HG02642 (cell line): ENCODE data around the gene EFTUD2.
A peak's percentile ranks its signal among the peaks of the same experiment; 100 is the strongest.

Source experiments
- ATAC-seq: cut with Tn5 transposase; IDR thresholded peaks from one replicate; pipeline ENCODE4 v1.9.1; 2021; ENCODE audit warnings: mild to moderate bottlenecking; ENCODE audit not compliant: unreplicated experiment, poor library complexity

Gene EFTUD2

DNA sequence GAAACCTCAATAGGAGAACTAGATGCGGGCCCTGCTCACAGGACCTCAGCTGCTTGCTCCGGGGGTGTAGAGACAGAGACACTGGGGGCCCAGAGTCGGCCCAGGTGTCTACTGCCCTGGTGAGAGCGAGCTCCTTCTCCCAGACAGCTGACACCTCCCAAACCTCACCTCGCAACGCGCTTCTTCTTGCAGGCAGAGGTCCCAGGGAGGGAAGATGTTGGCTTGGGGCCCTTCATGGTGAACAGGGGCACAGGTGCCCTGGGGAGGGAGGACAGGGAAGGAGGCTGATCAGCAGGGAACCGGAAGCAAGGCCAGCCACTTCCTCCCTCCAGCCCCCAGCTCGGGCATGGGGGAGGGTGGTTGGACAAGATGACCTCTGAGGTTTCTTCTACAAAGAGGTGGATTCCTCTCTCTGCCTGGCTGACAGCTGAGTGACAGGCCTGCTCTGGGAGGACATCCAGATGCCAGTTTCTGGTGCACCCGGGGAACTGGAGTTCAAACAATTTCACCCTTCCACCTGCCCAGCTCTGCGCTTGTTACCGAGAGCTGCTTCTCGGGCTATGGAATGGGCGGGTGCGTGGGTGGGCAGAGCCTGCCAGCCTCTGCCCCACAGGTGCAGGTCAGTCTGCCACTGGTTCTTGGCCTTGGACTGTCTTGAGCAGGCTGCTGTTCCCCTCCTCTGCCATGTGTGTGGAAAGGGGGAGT, 27.7 kb upstream of the EFTUD2 start:
- no peak for ATAC-seq

DNA sequence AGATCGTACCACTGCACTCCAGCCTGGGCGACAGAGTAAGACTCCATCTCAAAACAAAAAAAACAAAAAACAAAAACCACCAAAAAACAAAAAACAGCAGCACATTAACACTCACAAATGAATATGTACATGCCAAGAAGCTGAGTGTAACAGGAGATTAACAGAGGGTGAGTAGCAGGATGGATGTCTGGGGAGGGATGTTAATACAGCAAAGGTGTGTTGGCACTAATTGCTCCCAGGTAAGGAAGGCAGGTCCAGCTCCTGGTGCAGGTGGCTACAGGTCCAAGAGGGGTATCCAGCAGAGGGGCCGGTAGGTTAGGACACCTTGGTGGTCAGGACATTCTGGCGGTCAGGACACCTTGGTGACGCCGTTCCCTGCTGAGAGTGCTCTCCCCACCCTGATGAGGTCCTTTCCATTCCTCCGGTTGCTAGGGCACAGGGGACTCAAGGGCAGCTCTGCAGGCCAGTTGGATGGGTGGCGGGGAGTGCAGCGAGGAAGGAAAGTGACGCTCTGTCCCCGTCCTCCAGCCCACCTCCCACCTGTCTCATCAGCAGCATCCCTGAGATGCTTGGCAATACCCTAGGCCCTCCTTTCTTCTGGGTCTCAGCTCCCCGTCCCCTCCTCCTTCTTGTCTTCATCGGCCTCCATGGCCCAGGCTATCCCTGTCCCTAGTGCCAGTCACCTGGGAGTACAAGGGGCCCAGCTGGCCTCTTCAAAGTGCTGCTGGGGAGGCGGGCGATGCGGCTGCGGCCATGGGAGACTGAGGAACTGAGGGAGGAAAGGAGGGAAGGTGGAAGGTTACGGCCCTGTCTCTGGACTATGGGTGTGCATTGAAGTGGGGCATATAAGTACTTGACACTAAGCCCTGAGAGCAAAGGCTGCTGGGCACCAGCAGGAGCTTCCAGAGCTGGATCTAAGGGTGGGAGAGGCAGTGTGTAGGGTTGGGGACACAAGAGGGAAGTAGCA, 26.8 kb upstream of the EFTUD2 start:
- no peak for ATAC-seq

DNA sequence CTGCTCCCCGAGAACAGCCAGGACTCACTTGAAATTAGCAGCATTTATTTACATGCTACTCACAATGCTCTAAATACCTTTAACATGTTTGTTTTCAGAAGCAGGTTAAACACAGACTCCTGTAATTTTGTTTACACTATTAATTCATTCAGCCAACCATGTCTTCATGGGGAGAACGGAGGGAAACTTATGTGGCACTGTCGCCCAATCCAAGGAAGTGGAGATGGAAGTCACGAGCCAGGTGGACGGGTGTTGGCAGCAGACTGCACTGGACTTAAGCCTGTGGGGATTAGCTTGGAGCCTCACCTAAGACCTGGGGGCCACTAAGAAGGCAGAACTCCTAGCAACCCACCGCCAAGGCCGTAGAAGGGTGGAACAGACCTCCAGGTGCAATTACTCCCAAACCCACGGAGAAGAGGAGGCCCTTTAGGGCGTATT, 24.9 kb upstream of the EFTUD2 start:
- ATAC-seq, result no peak

DNA sequence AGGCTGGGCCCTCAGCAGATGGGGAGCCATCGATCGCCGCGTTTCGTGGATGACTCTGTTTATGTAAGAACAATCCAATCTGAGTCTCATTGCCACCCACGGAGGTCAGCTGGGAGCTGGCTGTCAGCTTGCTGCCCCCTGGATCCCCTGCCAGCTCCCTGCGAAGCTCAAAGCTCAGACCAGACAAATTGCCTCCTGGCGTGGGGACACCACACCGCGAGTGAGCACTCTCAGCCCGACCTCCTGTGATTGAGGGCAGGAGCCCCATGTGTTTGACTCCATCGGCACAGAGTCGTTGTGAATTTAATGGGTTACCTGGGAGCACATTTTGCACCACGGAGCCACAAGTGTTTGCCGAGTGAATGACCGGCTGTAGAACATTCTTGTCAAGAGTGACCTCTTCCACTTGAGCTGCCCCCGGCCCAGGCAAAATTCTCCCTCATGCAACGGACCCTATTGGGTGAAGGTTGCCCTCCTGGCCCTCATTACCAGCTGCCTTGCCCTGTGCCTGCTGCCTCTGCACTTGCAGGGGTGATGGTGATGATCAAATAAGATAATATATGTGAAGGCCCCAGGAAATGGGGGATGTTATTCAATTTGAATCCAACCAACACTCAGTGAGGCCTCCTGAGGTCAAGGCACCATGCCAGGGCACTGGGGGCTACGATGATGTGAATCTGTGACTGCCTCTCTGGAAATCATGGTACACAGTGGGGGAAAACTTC, 23.7 kb upstream of the EFTUD2 start:
- no peak for ATAC-seq

DNA sequence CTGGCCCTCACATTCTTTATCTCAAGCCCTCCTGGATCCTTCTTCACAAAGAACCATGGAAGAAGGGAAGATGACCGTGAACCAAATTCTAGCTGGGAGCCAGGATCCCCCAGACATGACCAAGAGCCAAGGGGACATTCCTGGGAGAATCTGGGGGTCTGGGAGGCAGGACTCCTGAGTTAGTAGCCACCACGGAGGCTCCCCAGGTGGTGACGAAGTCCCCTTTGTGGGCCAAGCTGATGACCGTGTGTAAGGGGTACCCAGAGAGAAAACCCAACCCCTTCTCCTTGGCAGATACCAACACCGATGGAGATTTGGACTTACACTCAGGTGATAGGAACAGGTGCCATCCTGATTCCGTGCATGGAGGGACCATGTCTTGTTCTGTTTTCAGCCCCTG, 22.9 kb upstream of the EFTUD2 start:
- no peak for ATAC-seq

DNA sequence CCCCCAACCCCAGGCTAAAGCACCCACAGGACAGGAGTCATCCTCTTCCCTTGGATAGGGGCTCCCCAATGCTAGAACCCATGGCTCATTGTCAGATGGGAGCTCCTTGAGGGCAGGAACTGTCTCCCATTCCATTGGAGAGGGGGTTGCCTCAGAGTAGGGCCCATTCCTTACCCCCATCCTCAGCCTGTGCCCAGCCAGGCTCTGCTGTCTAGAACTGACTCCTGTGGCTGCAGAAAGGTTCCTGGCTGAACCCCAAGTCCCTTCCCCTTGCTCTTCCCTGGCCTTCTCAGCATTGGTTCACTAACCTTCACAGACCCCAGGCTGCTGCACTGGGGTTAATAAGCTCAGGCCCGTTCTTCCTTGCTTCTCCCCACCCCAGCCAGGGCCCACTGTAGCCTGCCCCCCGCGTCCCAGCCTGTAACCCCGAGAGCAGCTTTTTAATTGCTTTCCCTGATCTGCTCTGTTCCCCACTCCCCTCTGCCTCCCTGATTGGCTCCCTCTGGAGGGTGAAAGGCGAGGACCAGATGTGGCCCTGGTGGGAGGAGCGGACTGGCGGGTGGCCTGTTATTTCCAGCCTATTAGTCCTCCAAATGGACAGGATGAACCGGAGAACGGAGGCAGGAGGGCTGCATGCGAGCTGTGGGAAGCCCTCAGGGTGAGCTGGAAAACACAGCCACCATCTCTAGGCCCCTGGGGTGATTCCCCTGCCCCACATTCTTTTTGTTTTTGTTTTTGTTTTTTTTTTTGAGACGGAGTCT, 22.1 kb upstream of the EFTUD2 start:
- ATAC-seq, result no peak

DNA sequence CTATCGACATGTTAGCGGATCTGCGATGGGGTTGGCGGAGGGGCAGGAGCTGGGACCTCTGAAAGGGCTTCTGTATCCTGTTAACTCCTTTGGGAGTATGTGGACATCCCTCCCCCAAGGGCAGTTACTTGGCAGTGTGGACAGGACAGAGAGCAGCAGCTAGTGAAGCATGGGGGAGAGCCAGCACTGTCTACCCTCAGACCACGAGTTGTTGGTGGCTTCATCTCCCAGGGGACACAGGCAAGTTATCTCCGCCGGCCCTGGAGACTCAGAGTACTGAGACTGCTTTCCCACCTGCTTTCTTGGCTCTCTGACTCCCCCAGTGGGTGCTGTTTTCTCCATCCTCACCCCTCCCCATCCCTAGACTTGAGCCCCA, 21.3 kb upstream of the EFTUD2 start:
- ATAC-seq, result peak; percentile 3

DNA sequence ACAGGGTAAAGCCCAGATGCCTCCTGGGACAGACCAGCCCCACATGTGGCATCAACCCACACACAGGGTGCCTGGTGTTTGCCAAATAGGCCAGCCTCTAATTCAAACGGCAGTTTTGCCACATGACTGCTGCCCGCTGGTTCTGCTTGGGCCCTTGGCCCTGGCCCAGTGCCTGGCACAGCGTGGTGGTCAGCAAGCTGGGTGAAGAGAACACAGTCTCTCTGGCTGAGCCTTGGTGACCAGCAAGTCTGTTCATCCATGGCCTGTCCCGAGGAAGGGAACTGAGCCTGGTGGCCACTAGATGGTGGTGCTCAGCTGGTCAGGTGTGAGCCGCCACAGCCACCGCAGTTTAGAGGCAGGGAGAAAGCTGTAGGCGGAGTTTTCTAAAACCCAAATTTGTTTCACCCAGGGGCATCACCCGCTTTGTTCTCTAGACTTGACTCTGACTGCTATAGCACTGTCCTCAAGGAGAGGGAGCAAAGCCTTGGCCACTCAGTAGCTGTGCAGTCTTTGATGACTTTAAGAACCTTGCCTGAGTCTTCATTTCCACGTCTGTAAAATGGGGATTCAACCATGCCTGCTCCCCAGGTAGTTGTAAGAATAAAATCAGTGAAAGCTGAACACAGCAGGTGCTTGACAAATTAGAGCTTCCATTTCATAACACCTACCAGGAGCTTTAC, 20.8 kb upstream of the EFTUD2 start:
- ATAC-seq, result peak; percentile 67

DNA sequence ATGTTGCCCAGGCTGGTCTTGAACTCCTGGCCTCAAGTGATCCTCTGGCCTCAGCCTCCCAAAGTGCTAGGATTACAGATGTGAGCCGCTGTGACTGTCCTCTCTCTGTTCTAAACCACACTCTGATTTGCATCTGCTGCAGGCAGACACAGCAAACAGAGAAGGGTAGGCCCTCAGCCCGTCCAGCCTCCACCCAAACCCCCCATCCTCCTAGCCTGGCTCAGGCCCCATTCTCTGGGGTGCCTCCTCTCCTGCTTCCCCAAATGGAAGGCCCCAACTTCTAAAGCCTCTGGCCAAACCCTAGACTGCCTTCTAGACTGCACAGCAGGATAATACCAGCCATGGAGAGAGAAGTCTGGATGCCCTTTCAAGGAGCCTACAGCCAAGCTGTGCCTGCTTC, 20.2 kb upstream of the EFTUD2 start:
- ATAC-seq, result no peak

DNA sequence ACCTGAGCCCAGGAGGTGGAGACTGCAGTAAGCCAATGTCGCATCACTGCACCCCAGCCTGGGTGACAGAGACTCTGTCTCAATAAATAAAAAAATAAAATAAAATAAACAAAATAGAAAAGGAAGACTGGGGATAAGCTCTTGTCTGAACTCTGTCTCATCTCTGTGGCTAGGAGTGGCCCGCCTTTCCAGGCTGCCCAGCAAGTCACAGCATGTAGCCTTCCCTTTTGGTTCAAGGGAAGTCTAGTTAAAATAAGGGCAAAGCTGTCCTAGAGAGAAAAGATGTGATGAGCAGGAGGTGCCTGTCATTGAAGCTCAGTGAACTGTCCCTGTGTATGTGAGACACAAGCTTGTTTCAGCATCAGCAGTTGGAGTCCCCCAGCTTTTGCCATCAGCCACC, 18.8 kb upstream of the EFTUD2 start:
- no peak for ATAC-seq

DNA sequence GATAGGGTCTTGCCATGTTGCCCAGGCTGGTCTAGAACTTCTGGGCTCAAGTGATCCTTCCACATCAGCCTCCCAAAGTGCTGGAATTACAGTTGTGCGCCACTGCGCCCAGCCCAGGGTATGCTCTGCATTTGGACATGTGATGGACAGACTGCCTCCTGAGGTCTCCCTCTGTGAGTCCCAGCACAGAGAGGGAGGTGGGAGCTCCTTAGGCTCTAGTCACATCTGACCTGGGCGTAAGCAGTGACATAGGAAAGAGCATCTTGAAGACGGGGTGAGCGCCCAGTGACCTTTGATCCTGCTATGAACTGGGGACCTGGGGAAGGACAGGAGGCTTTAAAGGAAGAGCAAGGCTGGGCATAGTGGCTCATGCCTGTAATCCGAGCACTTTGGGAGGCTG, 18.2 kb upstream of the EFTUD2 start:
- no peak for ATAC-seq

DNA sequence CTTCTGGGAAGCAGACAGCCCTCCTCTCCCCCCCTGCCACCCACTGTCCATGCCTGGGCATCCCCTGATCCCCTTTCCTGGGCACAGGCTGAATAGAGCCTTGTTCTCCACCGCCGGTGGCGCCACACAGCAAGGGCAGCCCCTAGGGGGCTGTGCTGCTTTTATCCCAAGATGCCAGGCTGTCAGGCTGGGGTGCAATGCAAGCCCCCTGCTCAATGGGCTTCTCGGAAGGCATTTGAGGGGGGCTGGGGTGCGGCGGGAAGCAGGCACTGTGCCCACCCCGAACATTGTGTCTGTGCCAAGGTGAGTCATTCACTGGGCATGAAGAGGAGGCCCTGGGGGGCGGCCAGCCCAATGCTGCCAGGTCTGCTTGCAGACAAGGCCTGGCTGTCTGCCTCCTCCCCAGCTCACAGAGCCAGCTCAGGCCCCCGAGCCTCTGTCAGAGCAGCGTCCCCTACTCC, 17.6 kb upstream of the EFTUD2 start:
- no peak for ATAC-seq

DNA sequence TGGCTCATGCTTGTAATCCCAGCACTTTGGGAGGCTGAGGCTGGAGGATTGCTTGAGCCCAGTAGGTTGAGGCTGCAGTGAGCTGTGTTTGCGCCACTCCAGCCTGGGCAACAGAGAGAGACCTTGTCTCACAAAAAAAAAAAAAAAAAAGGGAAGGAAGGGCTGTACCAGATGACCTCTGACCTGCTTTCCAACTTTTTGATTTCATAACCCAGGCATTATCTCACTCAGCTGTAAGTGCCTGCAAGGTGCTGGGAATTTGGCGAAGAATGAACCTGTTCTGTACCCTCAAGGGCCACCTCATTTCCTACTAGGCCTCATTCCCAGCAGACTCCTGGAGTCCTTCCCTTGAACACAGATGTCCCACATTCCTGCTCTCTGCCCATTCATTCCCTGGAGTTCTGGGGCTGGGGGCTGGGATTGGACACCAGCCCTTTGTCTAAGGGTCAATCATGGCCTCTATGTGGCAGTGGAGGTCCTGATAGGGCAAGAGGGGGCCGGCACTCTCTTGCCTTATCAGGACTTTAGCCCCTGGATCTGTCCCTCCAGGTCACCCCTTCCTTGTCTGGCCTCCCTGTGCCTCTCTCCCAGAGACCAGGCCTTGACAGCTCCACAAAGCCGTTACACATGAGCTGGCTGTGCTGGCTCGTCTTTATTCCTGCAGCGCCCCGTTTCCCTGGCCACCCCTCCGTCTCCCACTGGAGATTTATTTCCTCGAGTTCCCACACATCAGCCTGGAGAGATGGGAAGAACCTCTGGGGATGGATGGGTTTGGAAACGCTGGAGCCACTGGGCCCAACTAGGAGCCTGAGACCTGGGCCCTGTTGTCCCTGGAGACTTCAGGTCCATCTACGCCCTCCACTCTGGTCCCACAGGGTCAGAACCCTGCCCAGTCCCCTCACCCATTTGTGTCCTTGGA, 16.9 kb upstream of the EFTUD2 start:
- no peak for ATAC-seq

DNA sequence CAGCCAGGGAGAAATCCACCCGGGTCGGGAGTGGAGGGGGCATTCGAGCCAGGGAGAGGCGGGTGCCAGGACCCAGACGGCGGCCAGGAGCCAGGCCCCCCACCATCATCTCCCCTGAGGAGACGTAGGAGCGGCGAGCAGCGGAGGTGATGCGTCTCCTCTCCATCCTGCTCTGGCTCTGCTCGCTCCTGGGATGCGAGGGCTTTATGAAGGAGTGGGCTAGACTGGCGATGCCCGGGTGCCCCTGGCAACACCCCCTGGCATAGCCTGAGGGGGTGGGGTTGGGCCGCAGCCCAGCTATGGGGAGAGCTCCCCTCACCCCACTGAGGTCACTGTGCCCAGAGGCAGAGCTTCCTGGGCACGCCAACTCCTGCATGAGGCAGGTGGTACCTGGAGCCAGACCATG, 16.1 kb upstream of the EFTUD2 start, which contains the start of gene GFAP:
Gene GFAP, minus strand, starts transcription at position 180 of the 406 bp plus-strand sequence. Its CDS starts 14 bp downstream, at position 166.
- no peak for ATAC-seq

DNA sequence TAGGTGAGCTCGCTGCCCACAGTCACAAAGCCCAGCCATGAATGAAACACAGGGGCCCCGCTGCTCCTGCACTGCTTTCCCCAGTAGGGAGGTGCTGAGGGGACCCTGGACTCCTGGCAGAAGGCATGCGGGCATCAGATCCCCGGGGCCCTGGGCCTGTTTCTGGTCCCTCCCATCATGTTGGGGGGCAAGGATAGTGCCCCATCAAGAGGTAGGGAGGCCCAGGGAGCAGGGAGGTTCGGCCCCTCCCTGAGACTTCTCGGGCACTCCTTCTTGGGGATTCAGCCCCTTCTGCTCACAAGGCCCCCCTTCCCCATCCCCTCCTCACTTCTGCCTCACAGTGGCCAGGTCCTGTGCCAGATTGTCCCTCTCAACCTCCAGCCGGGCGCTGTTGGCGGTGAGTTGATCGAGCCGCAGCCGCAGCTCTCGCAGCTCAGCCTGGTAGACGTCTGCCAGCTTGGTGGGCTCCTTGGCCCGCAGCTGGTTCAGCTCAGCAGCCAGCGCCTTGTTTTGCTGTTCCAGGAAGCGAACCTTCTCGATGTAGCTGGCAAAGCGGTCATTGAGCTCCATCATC, 15.5 kb upstream of the EFTUD2 start:
- ATAC-seq, result no peak

DNA sequence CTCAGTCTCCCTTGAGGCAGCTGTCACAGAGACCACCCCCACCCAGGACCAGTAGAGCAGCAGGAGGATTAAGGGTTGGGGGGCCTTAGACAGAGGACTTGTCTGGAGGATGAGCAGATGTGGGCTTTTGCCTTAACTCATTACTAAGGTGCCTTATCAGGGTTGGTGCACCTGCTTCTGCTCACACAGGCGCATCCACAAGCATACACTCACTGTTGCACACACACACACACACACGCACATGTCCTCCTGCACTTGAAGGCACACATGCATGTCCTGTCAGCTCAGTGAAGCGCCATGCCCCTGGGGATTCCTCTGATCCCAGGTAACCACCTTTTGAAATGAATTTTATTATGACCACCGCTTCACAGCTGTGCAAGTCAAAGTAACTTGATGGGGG, 14.9 kb upstream of the EFTUD2 start:
- no peak for ATAC-seq

DNA sequence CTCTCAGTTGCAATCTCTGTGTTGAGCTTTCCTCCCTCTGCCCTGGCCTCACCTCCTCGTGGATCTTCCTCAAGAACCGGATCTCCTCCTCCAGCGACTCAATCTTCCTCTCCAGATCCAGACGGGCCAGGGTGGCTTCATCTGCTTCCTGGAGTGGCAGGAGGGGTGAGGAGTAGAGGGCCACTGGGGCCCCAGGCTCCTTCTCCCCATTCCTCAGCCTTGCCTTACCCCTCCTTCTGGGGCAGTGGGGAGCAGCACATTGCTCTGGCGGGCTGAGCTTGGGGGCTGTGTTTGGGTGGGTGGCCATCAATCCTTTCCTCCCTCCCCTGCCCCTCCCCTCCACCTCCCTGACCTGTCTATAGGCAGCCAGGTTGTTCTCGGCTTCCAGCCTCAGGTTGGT, 14.4 kb upstream of the EFTUD2 start:
- ATAC-seq, result no peak
